ENCODE results near the gene KCNQ5. TPM values are rescaled to one million over a fixed set of nuclear protein-coding genes. Genes with fewer than 3 reads are reported as not detected.

KCNQ5 gene
- total RNA-seq, 1 donor from 2014 or later, result 1.5 TPM

GRCh38 chr6:72651967-72652956 lies 30.4 kb downstream of the KCNQ5 start:
- Mint-ChIP-seq H3K27me3 (ENCODE audit: unreplicated experiment) (peaks cover under 1% of the 10 kb centered on the region), H3K36me3 (ENCODE audit: unreplicated experiment) (no peaks in the 10 kb centered on the region), H3K4me1 (ENCODE audit: low read depth, unreplicated experiment) (peaks cover 13% of the 10 kb centered on the region), H3K9me3 (ENCODE audit: unreplicated experiment) (no peaks in the 10 kb centered on the region), H3K4me3 (ENCODE audit: unreplicated experiment) (no peak overlapping the region), H3K27ac (ENCODE audit: unreplicated experiment) (no peak overlapping the region)
- TF ChIP-seq CTCF (IDR thresholded peaks at IDR 0.05; ENCODE audit: partially characterized antibody, unreplicated experiment), result no peak
- no peak for DNase-seq

DNA sequence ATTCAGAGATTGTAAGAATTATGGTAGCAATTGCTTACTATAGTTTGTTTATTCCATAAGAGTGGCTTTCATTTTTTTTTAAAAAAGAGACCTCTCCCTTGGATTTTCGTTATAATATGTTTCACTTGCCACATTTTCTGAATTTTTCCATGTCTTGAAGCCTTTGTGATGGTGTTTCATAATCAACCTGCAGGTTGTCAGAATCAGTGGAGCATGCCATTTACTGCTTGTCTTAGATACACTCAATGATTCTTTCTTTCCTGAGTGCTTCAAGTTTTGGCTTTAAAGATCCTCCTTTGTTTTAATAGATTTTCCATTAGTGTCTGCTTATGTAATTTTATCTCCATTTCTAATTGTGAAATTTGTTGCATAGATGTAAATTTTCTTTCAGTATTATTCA lies 31.2 kb downstream of the KCNQ5 start:
- peaks cover 13% of the 10 kb centered on the region for H3K4me1 Mint-ChIP-seq (ENCODE audit: low read depth, unreplicated experiment)
- H3K27ac Mint-ChIP-seq (ENCODE audit: unreplicated experiment), result no peak overlapping the region
- no peak for TF ChIP-seq CTCF (IDR thresholded peaks at IDR 0.05; ENCODE audit: partially characterized antibody, unreplicated experiment)
- H3K36me3 Mint-ChIP-seq (ENCODE audit: unreplicated experiment), result no peaks in the 10 kb centered on the region
- no peak for DNase-seq
- no peak overlapping the region for H3K4me3 Mint-ChIP-seq (ENCODE audit: unreplicated experiment)
- H3K9me3 Mint-ChIP-seq (ENCODE audit: unreplicated experiment), result no peaks in the 10 kb centered on the region
- no peaks in the 10 kb centered on the region for H3K27me3 Mint-ChIP-seq (ENCODE audit: unreplicated experiment)

GRCh38 chr6:72654071-72654621 lies 32.3 kb downstream of the KCNQ5 start:
- DNase-seq, result no peak
- no peak for TF ChIP-seq CTCF (IDR thresholded peaks at IDR 0.05; ENCODE audit: partially characterized antibody, unreplicated experiment)
- Mint-ChIP-seq H3K36me3 (ENCODE audit: unreplicated experiment) (no peaks in the 10 kb centered on the region), H3K4me3 (ENCODE audit: unreplicated experiment) (no peak overlapping the region), H3K27me3 (ENCODE audit: unreplicated experiment) (no peaks in the 10 kb centered on the region), H3K4me1 (ENCODE audit: low read depth, unreplicated experiment) (peaks cover 13% of the 10 kb centered on the region), H3K27ac (ENCODE audit: unreplicated experiment) (no peak overlapping the region), H3K9me3 (ENCODE audit: unreplicated experiment) (no peaks in the 10 kb centered on the region)

DNA sequence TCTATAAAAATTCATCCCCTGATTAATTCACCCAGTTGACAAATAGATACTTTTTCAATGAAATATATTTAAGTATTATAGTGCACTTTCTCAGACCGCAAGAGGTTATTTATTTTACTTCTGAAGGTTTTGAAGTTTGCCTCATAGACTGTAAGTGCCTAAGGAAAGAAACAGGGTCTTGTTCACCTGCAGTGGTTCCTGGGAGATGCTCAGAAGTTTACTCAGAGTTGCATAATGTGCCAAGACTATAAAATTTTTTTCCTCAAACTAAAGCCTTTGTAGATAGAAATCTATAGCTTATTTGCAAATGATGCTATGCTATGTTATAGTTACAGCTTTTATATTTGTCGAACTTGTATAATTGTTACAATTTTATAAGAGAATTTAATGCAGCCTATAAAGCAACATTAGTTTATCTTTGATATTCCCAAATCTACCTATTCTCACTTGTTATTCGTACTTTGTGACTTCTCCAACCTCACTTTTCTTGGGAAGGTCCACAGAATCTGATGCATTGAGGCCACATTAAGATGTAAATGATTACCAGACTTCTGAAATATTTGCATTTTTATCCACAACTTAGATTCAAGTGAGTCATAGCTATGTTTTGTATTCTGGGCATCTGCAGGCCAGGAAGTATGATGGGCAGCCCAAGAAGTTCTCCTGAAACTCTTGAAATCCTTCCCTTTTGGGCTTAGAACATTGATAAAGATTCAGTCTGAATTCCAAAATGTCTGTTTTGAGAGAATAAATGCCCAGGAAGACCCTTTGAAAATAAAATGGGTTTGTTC lies 35.7 kb downstream of the KCNQ5 start:
- no peak overlapping the region for H3K4me3 Mint-ChIP-seq (ENCODE audit: unreplicated experiment)
- DNase-seq, result no peak
- no peaks in the 10 kb centered on the region for H3K27me3 Mint-ChIP-seq (ENCODE audit: unreplicated experiment)
- peaks cover under 1% of the 10 kb centered on the region for H3K4me1 Mint-ChIP-seq (ENCODE audit: low read depth, unreplicated experiment)
- no peak overlapping the region for H3K27ac Mint-ChIP-seq (ENCODE audit: unreplicated experiment)
- no peak for TF ChIP-seq CTCF (IDR thresholded peaks at IDR 0.05; ENCODE audit: partially characterized antibody, unreplicated experiment)
- no peaks in the 10 kb centered on the region for H3K9me3 Mint-ChIP-seq (ENCODE audit: unreplicated experiment)
- no peaks in the 10 kb centered on the region for H3K36me3 Mint-ChIP-seq (ENCODE audit: unreplicated experiment)
